ENCODE measurements around the gene ATP1A1.

GRCh38 chr1:116337398-116337797, 35.6 kb upstream of the ATP1A1 start:
- TF ChIP-seq CTCF (IDR thresholded peaks at IDR 0.05; ENCODE audit: low read length) (no peak), EZH2 (IDR thresholded peaks at IDR 0.05; ENCODE audit: borderline replicate concordance, low read length) (no peak)
